NCI-H345 (cell line): Measurements from ENCODE around the gene BCORL1.
A peak's percentile ranks its signal among the peaks of the same experiment; 100 is the strongest.

Experiments used
- DNase-seq: peaks from one replicate; lab custom pipeline; 2025; lab: John Stamatoyannopoulos, UW

Gene BCORL1, protein sequence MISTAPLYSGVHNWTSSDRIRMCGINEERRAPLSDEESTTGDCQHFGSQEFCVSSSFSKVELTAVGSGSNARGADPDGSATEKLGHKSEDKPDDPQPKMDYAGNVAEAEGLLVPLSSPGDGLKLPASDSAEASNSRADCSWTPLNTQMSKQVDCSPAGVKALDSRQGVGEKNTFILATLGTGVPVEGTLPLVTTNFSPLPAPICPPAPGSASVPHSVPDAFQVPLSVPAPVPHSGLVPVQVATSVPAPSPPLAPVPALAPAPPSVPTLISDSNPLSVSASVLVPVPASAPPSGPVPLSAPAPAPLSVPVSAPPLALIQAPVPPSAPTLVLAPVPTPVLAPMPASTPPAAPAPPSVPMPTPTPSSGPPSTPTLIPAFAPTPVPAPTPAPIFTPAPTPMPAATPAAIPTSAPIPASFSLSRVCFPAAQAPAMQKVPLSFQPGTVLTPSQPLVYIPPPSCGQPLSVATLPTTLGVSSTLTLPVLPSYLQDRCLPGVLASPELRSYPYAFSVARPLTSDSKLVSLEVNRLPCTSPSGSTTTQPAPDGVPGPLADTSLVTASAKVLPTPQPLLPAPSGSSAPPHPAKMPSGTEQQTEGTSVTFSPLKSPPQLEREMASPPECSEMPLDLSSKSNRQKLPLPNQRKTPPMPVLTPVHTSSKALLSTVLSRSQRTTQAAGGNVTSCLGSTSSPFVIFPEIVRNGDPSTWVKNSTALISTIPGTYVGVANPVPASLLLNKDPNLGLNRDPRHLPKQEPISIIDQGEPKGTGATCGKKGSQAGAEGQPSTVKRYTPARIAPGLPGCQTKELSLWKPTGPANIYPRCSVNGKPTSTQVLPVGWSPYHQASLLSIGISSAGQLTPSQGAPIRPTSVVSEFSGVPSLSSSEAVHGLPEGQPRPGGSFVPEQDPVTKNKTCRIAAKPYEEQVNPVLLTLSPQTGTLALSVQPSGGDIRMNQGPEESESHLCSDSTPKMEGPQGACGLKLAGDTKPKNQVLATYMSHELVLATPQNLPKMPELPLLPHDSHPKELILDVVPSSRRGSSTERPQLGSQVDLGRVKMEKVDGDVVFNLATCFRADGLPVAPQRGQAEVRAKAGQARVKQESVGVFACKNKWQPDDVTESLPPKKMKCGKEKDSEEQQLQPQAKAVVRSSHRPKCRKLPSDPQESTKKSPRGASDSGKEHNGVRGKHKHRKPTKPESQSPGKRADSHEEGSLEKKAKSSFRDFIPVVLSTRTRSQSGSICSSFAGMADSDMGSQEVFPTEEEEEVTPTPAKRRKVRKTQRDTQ (N-terminal part only)

DNA sequence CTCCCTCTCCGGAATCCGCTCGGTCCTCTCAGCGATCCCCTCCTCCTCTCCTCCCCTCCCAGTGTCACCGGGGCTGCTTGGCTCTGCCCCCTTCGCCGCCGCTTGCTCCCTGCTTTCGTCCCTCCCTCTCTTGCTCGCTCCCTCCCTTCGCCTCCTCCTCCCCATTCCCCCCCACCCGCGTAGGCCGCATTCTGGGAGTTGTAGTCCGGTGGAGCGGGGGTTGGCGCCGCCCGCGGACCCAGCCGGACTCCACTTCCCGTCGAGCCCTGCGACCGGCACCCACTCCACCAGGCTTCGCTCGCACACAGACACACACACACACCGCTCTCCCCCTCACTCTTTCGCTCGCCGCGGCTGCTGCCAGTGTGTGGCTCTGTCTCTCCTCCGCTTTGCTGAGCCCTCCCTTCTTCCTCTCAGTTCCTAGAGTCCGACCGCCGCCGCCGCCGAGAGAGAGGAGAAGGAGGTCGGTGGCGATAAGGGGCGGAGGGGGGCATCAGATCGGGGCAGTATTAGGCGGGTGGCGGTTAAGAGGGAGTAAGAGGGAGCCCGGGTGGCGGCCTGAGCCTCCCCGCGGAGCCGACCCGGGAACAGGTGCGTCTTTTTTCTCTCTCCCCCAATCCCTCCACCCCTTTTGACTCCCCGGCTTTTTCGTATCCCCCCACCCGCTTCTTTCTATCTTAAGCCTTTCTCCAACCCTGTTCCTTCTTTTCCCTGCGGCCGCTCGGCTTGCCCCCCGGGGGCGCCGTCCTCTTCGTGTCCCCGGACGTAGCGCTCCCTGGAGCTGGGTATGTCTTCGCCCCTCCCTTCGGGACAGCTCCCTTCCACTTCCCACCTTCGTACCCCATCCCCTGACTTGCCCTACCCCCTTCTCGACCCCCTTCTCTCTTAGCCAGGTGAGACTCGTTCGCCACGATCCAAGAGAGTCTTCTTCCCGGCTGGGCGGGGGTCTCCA lies at the start of gene BCORL1:
Gene BCORL1, plus strand, starts transcription at position 336 of the 952 bp plus-strand sequence. CDS start 22,597 bp downstream, outside the sequence.
- peak; percentile 92 for DNase-seq

DNA sequence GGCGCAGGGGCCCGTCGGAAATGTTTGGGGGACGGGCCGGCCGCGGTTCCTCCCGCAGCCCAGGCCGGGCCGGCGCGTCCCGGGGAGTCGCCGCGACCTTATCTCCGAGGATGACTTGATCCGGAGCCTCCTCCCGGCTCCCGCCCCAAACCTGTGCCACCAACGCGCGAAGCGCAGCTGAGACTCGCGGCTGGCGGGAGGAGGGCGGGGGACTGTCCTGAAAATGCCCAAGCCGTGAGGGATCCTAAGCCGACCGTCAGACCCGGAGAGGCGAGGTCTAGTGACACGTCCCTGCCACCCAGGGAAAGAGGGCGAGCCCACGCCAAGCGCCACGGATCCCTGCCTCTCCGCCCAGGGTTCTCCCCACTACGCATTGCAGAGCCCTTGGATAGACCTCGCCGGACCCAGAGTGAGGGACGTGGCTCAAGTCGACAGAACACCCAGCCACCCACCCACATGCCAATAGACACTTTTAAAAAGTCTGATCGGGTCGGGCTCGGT lies 49.6 kb upstream of the BCORL1 start:
- no peak for DNase-seq

DNA sequence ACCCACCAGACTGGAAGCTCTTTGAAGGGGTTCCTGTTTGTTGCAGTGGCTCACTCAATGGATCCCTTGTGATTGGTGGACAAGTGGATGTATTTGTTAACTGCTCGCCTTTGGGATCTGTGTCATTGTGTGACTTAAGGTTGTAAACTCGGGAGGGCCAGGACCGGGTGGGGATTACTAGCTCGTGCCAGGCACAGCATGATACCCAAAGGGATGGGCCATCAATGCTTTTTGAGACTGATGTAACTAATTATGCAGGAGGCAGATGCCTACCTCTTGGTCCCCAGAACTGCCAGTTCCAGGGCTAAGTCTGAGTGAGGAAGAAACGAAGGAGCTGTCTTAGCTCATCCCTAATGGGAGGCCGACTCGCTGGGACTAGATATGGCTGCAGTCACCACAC lies 48.7 kb upstream of the BCORL1 start:
- no peak for DNase-seq

DNA sequence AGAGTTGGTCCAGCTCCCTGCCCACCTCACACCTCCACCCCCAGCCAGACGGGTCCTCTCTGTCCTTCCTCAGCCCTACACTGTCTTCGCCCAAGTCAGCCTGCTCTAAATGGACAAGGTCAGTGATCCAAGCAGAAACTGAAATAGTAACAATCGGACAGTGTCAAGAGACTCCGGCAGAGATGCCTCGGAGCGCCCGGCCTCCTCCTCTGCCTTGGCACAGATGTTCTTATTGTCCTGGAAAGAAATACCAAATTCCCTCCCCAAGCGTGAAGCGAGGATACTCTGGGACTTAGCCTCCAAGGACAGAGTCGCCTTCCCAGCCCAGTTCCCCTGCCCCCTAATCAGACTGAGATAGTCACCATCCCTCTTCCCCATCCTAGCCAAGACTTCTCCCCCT lies 48.0 kb upstream of the BCORL1 start:
- no peak for DNase-seq

DNA sequence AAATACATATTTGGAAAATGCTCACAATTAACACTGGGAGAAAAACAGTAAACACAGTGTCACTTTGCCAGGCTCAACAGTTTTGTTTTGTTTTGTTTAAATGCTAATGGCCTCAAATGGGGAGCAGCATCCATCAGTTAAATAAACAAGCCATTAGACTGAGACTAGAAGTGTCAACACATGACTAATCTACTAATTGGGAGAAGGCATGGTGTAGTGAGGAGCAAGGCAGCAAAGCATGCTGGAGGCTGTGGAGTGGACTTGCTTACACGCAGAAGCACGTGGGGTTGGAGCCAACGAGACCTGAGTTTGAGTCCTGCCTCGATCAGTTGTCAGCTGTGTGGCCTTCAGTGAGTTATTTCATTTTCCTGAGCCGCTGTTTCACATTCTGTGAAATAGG lies 47.5 kb upstream of the BCORL1 start:
- DNase-seq, result no peak

DNA sequence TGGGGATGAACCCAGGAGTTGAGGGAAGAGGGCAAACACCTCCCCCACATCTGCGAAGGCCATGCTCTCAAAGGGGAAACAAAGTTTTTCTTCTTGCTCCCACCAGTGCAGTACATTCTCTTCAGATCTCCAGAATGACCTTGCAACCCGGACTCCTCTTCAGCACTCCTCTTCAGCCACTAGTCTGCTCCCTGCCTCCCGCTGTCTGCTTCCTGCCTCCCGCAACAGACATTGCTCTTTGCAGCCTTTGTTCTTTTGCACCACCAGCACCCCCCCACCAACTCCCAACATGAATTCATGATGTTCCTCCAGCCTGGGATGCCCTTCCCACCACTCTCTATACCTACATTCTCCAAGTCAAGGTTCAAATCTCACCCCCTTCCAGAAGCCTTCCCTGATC lies 44.4 kb upstream of the BCORL1 start:
- DNase-seq, result no peak

DNA sequence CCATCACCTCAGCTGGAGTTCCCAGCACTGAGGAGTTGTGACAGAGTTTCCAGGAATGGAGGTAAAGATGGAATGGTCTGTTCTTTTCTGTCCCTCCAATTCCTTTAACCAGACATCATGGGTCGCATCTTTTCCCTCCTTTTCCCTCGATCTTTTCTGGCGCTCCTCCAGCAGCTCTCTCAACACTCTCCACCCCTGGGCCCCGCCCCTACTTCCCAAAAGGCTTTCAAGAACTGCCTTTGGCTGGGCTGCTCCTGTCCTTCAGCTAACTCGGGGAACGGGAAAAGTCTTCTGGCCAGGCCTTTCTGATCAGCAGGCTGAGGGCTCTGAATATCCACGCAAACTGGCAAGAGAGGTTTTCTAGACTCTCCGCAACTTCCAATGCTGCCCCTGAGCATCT lies 42.4 kb upstream of the BCORL1 start:
- DNase-seq, result peak; percentile 24

DNA sequence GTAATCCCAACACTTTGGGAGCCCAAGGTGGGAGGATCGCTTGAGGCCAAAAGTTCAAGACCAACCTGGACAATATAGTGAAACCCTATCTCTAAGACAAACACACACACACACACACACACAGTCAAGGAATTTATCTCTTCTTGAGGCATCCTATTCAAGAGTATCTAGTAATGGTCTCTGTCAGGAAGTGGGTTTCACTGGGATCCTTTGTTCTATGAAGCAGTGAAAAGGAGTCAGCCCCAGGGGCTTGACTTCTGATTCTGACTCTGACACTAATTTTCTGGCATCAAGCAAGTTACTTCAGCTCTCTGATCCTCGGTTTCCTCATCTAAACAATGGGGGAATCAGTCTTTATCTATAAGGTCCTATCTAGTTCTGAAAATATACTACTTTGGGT lies 41.7 kb upstream of the BCORL1 start:
- DNase-seq, result no peak

DNA sequence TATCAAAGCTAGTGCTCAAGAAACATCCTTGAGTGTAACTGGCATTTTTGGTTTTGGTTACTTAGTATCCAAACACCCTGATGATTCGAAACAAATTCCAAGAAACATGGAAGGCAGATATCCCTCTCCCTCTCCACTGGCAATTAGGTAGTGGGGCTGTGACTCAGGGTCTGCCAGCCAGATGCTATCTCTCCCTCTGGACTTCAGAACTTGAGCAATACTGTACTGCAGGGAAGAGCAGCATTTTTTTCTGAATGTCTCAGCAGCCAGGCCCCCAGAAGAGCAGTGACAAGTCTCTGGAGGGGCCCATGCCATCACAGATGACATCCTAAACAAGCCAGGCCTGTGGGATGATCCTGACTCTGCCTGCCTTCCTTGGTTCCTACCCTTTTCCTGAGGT lies 37.3 kb upstream of the BCORL1 start:
- DNase-seq, result no peak

DNA sequence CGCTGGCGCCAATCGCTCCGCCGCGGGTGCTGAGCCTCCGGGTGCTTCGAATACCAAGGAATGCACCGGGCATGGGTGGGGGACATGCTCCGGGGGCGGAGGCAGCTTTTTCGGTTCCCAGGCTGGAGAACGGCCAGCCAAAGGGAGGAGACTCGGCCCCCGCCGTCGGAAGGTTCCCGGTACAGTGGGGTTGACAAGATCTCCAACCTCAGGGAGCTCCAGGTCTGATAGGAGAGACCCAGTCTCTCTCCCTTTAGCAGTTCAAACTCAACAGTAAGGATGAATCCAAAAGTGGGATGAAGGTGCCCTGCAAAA lies 29.1 kb upstream of the BCORL1 start:
- DNase-seq, result no peak

DNA sequence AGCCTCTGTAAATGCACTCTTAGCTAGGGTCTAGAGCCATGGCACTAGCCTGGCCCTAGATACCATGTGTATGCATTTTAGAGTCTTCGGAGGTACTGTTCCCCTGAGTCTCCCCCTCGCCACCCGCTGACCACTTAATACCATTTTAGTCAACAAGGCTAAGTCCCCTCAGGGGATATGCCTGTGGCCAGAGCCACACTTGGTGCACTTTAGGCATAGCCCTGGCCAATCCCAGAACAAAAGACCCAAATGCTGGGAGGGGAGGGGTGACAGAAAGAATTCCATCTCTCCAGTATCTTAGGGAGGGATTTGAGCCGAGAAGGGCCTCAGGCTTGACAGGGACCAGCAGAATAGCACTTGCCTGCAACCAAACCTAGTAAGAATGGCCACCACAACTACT lies 28.6 kb upstream of the BCORL1 start:
- DNase-seq, result no peak

DNA sequence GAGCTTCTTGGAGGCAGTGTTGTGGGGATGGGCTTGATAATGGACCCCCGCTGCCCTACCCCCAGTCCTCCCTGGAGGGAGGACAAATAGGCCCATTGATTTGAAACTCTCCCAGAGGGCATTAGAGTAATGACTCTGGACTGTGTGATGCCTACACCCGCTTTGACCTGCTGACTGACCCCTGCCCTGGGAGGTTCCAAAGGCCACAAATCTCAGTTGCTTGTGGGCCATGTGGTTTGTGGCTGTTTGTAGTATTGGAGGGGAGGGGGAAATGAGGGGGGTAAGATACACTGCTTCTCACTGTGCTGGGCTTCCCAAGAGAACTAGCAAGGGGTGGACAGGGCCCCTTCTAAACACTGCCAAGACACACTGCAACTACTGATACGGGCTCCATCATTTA lies 27.6 kb upstream of the BCORL1 start:
- no peak for DNase-seq

DNA sequence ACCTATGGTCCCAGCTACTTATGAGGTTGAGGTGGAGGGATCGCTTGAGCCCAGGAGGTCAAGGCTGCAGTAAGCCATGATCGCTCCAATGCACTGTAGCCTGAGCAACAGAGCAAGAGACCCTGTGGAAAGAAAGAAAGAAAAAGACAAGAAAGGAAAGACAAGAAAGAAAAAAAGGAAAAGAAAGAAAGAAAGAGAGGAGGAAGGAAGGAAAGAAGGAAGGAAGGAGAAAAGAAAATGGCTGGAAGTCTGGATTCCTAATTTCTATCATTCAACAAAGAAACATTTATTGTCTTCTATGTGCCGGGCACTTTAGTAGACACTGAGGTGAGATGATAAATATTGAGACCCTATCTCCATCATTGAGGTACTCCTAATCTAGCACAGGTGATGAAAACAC lies 26.8 kb upstream of the BCORL1 start:
- no peak for DNase-seq

DNA sequence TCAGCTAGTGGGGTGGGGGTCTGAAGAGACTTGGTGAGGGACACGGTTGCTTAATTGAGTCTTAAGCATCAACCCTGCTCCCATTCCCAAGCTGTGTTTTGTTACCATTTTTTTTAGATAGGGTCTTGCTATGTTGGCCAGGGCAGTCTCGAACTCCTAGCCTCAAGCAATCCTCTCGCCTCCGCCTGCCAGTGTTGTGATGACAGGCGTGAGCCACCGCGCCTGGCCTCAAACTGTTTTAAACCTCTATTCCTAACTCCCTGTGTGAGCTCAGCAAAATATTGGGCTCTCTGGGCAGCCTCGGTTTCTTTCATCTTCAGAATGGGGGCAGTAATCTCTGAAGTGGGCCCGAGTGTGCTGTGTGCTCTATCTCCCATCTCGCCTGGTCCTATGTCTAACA lies 26.3 kb upstream of the BCORL1 start:
- no peak for DNase-seq

DNA sequence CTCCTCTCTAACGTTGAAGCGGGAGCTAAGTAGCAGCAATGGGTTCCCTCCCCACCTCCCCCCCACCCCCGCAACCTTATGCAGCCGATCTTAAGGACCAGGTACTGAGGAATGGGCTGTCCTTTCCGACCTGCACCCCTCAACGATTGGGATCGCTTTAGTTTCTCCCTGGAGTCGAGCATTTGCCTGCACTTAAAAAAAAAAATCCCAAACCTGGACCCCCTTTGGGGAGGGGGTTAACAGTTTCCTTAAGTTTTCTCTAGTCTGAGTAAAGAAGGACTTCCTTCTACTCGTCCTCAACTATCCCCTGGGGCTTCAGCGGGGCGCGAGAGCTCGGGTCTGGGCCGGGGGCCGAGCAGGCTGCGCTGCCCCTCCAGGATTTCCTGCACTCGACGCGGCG lies 25.7 kb upstream of the BCORL1 start:
- no peak for DNase-seq

DNA sequence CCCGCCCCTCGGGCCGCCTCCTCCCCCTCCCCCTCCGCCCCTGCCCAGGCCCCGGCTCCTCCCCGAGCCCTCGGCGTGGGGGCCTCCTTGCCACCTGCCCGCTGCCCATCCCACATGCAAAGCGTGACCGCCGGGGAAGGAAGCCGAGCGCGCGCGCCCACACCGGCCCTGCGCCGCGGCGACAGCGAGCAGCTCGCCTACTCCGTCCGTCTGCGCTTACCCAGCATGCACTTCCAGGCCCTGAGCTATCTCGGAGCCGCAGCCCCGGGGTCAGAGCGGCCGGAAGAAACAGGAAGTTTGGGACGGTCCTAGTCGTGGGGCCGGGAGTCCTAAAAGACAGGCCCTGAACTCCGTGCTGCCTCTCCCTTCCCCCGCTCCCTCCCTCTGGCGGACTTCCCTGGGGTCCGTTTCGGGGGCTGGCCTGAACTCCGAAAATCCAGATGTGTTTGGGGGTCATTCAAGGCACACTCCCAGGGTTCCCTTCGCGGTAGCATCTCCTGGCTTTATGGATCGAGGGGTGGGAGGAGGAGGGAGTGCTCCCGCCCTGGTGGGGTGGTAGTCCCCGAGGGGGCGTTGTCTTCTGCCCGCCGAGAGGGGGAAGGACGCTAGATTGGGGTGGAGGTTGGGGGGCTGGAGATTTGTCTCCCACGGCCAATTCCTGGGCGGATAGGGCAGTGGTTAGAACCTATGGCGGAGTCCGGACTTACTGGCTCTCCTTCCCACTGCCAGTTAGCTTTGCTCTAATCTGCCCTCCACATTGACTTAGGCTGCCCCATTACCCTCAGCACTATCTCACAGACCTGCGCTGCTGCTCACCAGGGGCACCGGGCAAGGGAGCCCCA lies 25.0 kb upstream of the BCORL1 start:
- DNase-seq, result peak; percentile 56

DNA sequence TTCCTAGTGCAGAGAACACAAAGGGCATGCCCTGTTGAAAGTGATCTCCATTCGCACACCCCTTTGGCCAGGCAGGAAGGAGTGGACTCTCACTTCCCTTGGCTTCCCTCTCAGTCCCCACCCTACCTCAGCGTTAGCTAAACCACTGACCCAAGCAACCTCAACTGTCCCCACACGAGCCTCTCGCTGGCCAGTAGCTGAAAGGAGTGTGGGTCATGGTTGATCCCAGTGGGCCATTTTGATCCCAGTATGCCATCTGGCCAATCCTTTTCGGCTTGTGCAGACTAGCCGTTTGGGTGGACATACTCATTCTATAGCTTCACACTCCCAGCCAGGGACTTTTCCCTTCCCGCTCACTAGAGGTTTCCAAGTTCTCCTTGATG lies 24.4 kb upstream of the BCORL1 start:
- no peak for DNase-seq

DNA sequence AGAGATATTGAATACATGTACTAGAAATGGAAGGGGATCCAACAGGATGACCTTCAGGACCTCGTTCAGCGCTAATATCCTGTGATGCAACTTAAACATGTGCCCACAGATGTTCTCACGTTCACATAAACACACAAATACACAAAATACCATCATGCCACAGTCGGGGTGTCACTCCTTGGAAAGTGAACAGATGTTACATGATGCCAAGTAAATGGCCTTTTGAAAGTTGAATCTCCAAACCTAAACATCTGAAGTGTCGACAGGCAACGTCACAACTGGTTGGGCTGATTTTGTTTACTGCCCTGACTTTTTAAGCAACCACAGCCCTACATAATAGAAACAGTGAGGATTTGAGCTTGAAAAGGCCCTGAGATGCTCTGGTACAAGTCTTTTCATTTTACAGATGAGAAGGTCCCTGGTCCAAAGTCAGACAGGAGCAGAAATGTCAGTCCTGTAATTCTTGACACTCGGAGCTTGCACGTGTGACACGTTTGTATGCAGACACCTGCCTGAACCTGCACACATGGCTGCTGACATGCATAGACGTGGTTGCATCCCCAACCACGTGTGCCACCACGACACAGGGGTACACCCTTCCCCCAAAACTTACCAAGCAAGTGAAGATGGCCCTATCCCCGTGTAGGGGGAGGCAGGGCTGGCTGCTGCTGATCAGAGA lies 23.5 kb upstream of the BCORL1 start:
- no peak for DNase-seq

DNA sequence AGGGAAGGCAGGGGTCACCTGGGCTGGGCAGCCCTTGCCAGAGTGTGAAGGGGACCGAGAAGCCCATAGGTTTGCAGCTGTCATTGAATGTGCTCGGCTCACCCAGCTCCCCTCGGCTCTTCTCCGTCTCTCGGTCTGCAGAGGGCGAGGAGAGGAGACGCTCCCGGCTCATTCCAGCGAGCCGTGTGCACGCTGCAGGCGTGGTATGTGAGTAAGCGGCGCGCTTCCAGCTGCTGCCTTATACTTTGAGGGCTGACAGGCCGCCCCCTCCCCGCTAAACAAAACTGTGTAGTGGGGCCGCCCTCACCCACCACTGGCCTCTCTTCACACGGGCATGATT lies 23.0 kb upstream of the BCORL1 start:
- DNase-seq, result no peak
